Stimulated activated CD4-positive, alpha-beta T cell treated with anti-CD3 and anti-CD28 coated beads, TNF-alpha, amount 100 ng/mL, for 48 hours (primary cell): ENCODE results near the gene ACADS.
"Not testable (repeated sequence)": the region's sequence is repeated elsewhere in the genome, so short reads cannot be mapped to it uniquely, and the experiment has no call there.

Experiments used
- DNase-seq, 3 donors: peaks; one replicate each; pipeline ENCODE4 v3.0.0-alpha.2; 2020; ENCODE audit warnings: low read depth in 3 of 3

ACADS gene

DNA sequence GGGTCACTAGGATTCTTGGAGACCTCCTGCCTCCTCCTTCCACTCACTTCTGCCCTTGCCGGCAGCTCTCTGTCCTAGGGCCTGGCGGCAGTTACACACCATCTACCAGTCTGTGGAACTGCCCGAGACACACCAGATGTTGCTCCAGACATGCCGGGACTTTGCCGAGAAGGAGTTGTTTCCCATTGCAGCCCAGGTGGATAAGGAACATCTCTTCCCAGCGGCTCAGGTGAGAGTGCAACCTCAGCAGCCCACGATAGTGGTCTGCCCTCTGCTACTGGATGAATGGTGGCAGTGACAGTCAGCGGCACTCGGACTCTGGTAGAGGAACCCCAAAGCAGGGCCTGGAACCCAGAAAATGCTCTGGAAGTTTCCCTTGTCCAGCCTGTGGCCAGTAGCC lies 1.3 kb downstream of the ACADS start:
- DNase-seq: no peak

DNA sequence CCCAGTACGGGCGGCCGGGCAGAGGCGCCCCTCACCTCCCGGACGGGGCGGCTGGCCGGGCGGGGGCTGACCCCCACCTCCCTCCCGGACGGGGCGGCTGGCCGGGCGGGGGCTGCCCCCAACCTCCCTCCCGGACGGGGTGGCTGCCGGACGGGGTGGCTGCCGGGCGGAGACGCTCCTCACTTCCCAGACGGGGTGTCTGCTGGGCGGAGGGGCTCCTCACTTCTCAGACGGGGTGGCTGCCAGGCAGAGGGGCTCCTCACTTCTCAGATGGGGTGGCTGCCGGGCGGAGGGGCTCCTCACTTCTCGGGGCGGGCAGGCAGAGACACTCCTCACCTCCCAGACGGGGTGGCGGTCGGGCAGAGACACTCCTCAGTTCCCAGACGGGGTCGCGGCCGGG lies 6.6 kb downstream of the ACADS start:
- DNase-seq: not testable (repeated sequence)

DNA sequence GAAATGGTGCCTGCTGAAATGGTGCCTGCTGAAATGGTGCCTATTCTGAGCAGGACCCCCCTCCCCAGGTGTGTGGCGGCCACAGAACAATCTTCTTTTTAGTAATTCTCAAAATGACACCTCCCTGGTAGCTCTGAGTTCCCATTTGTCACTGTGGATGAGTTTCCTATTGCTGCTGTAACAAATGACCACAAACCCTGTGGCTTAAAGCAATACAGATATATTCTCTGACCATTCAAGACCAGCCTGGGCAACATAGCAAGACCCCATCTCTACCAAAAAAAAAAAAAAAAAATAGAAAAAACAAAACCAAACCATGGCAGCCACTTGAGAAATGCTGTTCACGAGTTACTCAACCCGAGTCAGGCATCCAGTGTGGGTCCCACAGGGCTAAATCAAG lies 7.9 kb downstream of the ACADS start:
- DNase-seq: no peak

DNA sequence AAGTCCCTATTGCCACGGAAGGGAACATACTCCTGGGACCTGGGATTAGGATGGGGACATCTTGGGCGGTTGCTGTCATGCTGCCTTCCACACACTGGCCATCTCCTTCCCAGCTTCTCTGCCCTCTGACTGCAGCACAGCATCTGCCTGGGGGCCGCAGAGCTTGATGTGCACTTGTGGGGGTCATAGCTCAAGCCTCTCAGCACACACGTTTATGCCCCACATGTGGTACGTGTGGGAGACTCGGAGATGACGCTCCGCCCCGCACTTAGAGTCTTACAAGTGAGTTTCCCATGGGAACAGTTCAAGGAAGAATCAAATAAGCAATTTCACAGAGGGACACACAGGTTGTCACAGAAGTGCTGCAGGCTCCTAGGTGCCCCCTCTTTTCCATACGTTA lies 8.6 kb downstream of the ACADS start:
- DNase-seq: no peak

DNA sequence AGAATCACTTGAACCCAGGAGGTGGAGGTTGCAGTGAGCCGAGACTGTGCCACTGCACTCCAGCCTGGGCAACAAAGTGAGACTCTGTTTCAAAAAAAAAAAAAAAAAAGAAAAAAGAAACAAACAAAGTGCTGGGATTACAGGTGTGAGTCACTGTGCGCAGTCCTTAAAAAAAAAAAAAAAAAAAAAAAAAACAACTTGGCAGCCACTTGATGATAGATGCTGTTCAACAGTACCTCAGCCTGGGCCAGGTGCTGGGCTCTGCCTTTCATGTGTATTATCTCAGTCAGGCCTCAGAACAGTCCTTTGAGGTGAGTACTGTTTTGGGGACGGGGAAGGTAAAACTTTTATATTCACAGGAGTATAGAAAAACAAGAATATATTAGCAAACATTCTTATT lies 9.6 kb downstream of the ACADS start:
- no peak for DNase-seq

DNA sequence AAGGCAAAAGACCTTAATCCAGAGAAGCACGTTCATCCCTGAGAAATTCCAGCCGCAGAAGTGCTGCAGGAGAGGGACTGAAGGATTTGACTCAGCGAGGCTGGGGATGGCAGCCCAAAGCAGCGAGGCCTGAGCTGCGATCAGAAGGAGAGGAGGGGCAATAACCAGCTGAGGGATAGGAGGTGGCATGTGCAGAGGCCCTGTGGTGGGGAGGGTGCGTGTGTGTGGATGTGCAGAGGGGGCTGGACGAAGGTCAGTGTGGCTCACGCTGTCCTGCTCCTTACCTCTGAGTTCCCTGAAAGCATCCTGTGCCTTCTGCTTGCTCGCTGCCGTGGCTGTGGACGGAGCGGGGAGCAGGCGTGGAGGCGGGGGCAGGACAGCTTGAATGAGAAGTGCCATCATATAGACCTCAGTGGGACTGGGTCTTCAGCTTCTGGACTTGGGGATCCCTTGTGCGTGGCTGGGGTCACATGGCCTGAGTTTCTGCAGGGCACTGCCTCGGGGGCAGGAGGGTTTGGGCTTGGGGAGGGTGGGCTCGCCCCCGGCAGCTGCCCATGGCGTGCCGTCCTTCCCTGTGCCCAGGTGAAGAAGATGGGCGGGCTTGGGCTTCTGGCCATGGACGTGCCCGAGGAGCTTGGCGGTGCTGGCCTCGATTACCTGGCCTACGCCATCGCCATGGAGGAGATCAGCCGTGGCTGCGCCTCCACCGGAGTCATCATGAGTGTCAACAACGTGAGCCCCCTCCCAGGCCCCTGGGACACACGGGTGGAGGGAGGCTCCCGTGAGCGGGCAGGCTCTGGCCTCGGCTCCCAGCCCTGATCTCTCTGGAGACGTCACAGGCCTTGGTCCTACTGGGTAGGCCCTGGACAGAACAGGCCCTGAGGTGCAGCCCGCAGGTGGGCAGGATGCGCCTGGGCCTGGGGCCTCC lies 11.0 kb downstream of the ACADS start:
- DNase-seq: no peak

DNA sequence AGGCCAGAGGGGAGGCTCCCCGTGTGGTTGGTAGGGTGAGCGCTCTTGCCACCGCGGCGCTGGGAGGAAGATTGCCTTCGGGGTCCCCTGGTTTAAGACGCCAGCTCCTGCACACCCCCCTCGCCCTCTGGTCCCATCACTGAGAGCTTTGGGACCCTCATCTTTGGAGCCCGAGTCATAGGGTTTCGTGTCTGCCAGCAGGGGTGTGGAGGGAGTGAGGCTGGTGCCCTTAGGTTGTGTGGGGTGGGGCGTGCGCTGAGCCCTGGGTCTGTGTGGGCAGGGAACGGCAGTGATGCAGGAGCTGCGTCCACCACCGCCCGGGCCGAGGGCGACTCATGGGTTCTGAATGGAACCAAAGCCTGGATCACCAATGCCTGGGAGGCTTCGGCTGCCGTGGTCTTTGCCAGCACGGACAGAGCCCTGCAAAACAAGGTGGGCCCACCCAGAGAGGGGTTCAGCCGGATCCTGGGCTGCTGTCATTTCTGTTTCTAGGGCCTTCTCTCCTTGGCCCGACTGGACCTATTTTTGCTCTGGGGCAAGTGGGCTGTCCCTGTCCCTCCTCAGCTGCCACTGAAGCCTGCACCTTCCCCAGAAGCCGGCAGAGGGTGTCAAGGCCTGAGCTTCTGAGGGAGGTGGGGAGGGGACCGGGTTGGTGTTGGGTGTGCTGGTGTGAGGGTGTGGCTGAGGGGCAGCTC lies 12.1 kb downstream of the ACADS start:
- no peak for DNase-seq

DNA sequence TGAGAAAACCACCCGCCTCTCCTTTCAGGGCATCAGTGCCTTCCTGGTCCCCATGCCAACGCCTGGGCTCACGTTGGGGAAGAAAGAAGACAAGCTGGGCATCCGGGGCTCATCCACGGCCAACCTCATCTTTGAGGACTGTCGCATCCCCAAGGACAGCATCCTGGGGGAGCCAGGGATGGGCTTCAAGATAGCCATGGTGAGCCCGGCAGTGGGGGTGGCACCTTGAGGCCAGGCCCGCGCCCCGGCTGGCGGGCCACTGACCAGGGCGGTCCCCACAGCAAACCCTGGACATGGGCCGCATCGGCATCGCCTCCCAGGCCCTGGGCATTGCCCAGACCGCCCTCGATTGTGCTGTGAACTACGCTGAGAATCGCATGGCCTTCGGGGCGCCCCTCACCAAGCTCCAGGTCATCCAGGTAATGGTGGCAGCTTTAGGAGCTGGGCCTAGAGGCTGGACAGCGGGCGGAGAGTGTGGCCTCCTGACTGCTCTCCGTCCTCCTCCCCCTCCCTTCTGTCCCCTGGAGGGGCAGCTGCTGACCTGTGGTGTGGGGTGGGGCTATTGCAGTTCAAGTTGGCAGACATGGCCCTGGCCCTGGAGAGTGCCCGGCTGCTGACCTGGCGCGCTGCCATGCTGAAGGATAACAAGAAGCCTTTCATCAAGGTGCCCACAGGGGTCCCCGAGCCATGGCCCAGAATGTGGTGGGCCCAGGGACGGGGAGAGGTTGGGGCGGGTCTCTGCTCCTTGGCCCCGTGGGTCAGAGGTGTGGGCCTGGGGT lies 12.8 kb downstream of the ACADS start:
- no peak for DNase-seq

DNA sequence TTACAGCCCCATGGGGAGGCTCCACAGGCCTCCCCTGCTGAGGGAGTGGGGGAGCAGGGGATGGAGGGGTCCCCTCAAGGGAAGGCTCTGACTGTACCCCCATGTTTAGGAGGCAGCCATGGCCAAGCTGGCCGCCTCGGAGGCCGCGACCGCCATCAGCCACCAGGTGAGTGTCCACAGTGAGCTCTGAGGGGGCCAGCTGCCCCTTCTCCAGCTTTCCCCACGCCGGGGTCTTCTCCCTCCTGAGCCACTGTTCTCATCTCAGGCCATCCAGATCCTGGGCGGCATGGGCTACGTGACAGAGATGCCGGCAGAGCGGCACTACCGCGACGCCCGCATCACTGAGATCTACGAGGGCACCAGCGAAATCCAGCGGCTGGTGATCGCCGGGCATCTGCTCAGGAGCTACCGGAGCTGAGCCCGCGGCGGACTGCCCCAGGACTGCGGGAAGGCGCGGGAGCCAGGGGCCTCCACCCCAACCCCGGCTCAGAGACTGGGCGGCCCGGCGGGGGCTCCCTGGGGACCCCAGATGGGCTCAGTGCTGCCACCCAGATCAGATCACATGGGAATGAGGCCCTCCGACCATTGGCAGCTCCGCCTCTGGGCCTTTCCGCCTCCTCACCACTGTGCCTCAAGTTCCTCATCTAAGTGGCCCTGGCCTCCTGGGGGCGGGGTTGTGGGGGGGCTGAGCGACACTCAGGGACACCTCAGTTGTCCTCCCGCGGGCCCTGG lies 13.6 kb downstream of the ACADS start:
- DNase-seq: no peak

DNA sequence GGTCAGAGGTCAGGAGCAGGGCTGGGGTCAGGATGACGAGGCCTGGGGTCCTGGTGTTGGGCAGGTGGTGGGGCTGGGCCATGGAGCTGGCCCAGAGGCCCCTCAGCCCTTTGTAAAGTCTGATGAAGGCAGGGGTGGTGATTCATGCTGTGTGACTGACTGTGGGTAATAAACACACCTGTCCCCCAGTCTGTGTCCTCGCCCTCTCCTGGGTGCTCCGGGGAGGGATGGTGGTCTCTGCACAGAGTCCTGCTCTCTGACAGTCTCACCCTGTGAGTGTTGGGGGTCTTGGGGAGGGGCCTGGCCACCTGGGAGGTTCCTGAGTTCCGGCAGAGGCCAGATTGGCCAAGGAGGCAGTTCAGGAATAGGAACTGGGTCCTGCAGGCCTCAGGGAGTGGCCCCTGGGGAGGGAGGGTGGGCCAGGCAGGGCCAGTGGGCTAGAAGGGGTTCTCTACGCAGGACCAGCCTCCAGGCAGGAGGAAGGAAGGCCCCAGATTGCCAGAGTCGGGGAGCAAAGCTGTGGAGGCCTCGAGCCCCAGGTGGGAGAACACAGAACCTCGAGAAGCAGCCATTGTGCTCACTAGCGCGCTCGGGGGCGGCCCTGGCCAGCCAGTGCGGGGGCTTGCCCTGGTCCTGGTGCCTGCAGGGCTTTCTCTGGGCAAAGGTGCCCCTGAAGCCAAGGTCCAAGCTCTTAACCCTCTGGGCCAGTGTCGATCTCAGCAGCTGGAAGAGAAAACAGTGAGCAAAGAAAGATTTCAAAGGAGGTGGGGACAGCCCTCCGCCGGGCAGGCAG lies 14.4 kb downstream of the ACADS start:
- no peak for DNase-seq

DNA sequence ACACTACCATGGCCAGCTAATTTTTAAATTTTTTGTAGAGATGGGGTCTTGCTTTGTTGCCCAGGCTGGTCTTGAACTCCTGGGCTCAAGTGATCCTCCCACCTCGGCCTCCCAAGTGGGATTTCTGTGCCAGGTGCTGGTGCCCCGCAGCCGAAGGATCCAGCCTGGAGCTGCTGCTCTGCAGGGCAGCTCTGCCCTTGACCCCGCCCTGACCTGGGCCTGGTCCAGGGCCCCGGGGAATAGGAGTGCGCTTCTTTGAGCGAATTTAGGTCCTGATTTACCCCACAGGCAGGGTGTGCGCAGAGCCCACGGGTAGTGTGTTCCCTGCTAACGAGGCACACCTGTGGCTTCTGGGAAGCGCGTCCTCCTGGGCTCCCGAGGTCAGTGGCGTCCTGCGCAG lies 15.2 kb downstream of the ACADS start:
- no peak for DNase-seq

DNA sequence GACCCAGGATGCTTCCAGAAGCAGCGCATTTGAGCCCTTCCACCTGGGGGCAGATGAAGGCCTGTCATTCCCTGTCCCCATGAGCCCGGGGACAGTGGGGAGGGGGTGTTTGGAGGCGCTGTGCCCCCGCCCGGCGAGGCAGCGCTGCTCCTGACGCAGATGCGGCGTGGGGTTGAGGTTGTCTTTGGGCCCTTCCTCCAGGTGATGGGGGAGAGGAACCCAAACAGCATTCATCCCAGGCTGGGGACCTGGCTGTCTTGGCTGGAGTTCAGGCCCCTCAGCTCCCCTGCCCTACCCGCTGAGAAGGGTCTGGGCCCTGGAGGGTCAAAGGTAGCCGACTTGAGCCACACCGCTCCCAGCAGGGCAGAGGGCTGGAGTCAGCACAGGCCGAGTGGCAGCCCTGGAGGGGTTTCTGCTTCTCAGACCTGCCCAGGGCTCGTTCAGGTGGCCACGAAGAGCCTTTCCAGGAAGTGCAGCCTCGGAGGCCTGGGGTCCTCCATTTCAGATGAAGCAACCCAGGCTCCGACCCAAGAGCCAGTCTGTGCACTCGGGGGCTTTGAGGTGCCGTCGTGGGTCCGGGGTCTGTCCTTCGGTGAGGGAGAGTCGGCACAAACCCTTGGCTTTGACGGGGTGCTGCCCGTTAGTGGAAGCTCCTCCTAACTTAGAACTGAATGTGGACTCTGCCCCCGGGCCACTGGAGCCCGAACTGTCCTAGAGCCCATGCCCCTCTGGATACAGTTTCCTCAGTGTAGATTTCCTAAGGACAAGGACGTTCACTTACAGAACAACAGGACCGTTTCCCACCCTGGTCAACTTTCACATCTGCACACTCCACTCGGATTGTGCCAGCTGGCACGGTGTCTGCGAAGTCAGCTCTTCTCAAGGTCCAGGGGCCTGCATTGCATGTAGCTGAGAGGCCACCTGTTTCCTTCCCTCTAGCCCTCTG lies 16.1 kb downstream of the ACADS start:
- DNase-seq: no peak

DNA sequence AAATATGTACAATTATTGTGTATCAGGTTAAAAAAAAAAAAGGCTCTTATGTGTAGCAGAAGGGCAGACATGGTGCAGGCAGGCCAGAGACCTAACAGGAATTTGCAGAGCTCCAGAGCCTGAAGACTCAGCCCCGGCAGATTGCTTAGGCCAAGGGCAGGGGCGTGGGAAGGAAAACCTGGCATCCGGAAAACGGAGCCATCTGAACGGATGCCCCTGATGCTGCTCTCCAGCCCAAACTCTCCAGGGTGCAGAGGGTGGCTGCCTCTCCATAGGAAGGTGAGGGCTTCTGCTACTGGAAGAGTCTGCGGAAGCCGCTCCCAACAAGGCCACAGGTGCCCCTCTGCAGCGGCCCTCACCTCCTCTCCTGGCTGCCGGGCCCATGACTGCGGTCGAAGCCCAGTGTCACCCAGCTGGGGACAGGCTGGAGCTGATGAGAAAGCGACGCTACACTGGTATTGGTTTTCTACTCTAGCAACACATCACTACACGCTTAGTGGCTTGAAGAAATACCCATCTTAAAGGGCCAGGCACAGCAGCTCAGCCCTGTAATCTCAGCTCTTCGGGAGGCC lies 19.4 kb downstream of the ACADS start:
- DNase-seq: no peak

DNA sequence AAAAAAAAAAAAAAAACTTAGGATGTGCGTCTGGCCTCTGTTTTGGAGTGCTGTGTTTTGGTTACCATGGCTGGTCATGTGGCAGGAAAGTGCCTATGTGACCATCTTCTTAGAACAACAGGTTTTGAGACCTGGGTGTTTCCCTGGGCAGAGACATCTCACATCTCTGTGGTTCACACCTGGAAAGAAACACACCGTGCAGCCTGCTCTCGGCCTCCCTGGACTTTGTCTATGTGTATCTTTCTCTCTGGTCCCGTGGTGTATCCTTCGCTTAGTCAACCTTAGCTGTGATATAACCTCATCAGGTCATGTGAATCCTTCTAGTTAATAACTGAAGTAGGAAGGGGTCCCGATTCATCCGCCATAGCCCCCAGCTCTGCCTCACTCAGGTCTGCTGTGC lies 22.6 kb downstream of the ACADS start:
- no peak for DNase-seq

DNA sequence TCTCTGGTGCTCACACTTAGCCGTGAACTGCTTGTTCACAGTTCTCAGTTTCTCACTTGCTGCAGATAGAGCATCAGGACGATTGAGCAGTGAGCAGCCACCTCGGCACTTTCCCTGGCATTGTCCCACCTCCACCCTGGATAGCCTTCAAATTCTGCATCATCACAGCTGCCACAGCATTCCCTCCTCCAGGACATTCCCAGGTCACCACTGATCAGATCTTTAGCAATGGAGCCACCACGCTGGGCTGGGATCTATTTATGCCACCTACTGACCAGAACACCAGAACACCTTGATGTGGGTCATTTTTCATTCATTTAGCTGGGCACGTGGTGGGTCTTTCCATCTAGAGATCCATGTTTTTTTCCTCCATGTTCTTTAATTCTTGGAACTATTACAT lies 23.6 kb downstream of the ACADS start:
- DNase-seq: no peak

DNA sequence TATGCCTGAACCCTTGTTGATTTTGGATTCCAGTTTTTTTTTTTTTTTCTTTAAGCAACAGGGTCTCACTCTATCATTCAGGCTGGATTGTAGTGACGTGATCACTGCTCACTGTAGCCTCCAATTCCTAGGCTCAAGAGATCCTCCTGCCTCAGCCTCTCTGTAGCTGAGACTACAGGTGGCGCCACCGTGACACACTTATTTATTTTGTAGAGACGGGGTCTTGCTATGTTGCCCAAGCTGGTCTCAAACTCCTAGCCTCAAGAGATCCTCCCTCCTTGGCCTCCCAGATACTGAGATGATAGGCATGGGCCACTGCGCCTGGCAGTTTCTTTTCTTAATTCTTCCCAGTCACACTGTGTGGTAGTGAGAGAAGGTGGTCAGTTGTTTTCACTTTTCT lies 25.2 kb downstream of the ACADS start:
- no peak for DNase-seq

DNA sequence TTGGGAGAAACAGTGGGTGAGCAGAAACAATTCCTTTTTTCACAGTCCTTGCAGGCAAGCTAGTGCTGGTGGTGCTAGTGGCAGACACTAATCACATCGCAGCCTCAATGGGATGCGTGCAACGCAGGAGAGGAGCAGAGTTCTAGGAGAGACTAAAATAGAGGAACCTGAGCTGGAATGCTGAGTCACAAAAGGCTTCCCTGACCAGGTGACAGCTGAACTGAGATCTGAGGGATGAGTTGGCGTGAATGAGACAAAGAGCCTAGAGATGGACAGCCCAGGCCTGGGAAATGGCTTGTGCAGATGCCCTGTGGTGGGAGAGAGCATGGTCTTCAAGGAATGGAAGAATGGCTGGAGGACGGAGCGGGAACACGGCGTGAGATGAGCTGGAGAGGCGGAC lies 25.8 kb downstream of the ACADS start:
- no peak for DNase-seq

DNA sequence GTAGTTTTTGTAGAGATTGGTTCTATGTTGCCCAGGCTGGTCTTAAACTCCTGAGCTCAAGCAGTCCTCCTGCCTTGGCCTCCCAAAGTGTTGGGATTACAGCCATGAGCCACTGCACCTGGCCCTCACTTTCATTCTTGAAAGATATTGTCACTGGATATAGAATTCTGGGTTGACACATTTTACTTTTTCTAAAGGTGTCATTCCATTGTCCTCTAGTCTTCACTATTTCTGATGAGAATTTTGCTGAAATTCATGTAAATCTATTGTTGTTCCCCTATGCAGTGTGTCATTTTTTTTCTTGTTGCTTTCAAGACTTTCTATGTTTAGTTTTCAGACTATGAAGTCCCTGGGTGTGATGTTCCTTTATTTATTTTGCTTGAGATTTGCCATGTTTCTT lies 29.2 kb downstream of the ACADS start:
- DNase-seq: no peak

DNA sequence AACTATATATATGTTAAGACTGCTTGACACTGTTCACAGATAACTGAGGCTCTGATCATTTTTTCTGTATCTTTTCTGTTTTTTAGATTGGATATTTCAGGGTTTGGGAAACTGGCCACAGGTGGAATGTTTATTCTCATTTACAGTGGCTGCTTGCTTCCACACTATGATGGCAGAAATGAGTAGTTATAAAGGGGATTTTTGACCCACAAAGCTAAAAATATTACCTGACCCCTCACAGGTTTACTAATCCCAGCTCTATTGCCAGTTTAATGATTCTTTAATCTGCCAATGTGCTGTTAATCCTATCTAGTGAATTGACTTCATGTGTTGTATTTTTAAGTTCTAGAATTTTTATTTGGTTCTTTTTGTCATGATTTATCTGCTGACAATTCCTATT lies 29.6 kb downstream of the ACADS start:
- DNase-seq: no peak
